Measurements from ENCODE around the gene DMD.

The DMD gene

GRCh38 chrX:33142331-33142730, 69.0 kb downstream of the DMD start:
- no peak overlapping the region for H3K4me3 ChIP-seq (ENCODE audit: low read length)
- no peaks in the 10 kb centered on the region for H3K36me3 ChIP-seq (ENCODE audit: control insufficient read depth, insufficient read depth, low read length)
- H3K4me1 ChIP-seq (ENCODE audit: control insufficient read depth, insufficient read depth, low read length): no peaks in the 10 kb centered on the region
- H3K27me3 ChIP-seq (ENCODE audit: control insufficient read depth, insufficient read depth, low read length): no peaks in the 10 kb centered on the region
- no peak overlapping the region for H3K9ac ChIP-seq (ENCODE audit: low read length)
- no peaks in the 10 kb centered on the region for H3K9me3 ChIP-seq (ENCODE audit: control insufficient read depth, low read length)

GRCh38 chrX:33138677-33139249, 72.6 kb downstream of the DMD start:
- Histone ChIP-seq H3K4me1 (ENCODE audit: control insufficient read depth, insufficient read depth, low read length) (no peaks in the 10 kb centered on the region), H3K9me3 (ENCODE audit: control insufficient read depth, low read length) (no peaks in the 10 kb centered on the region), H3K9ac (ENCODE audit: low read length) (no peak overlapping the region), H3K4me3 (ENCODE audit: low read length) (no peak overlapping the region), H3K27me3 (ENCODE audit: control insufficient read depth, insufficient read depth, low read length) (no peaks in the 10 kb centered on the region), H3K36me3 (ENCODE audit: control insufficient read depth, insufficient read depth, low read length) (no peaks in the 10 kb centered on the region)

- no peak overlapping the region for H3K4me3 ChIP-seq (ENCODE audit: low read length)
- no peaks in the 10 kb centered on the region for H3K36me3 ChIP-seq (ENCODE audit: control insufficient read depth, insufficient read depth, low read length)
- no peak overlapping the region for H3K9ac ChIP-seq (ENCODE audit: low read length)
Measured at GRCh38 chrX:33134164-33134563, 77.2 kb downstream of the DMD start.

GRCh38 chrX:33133320-33133719, 78.0 kb downstream of the DMD start:
- no peaks in the 10 kb centered on the region for H3K27me3 ChIP-seq (ENCODE audit: control insufficient read depth, insufficient read depth, low read length)
- no peak overlapping the region for H3K4me3 ChIP-seq (ENCODE audit: low read length)
- H3K4me1 ChIP-seq (ENCODE audit: control insufficient read depth, insufficient read depth, low read length): no peaks in the 10 kb centered on the region
- no peak overlapping the region for H3K9ac ChIP-seq (ENCODE audit: low read length)
- no peaks in the 10 kb centered on the region for H3K9me3 ChIP-seq (ENCODE audit: control insufficient read depth, low read length)
- H3K36me3 ChIP-seq (ENCODE audit: control insufficient read depth, insufficient read depth, low read length): no peaks in the 10 kb centered on the region

More at GRCh38 chrX:33134164-33134563, 77.2 kb downstream of the DMD start:
- no peaks in the 10 kb centered on the region for H3K27me3 ChIP-seq (ENCODE audit: control insufficient read depth, insufficient read depth, low read length)
- no peaks in the 10 kb centered on the region for H3K9me3 ChIP-seq (ENCODE audit: control insufficient read depth, low read length)
- no peaks in the 10 kb centered on the region for H3K4me1 ChIP-seq (ENCODE audit: control insufficient read depth, insufficient read depth, low read length)

- Histone ChIP-seq H3K9me3 (ENCODE audit: control insufficient read depth, low read length) (no peaks in the 10 kb centered on the region), H3K4me3 (ENCODE audit: low read length) (no peak overlapping the region), H3K9ac (ENCODE audit: low read length) (no peak overlapping the region), H3K36me3 (ENCODE audit: control insufficient read depth, insufficient read depth, low read length) (no peaks in the 10 kb centered on the region), H3K27me3 (ENCODE audit: control insufficient read depth, insufficient read depth, low read length) (no peaks in the 10 kb centered on the region), H3K4me1 (ENCODE audit: control insufficient read depth, insufficient read depth, low read length) (no peaks in the 10 kb centered on the region)
Measured at GRCh38 chrX:33132569-33132968, 78.8 kb downstream of the DMD start.

- Histone ChIP-seq H3K4me3 (ENCODE audit: low read length) (no peak overlapping the region), H3K36me3 (ENCODE audit: control insufficient read depth, insufficient read depth, low read length) (no peaks in the 10 kb centered on the region), H3K4me1 (ENCODE audit: control insufficient read depth, insufficient read depth, low read length) (no peaks in the 10 kb centered on the region), H3K9ac (ENCODE audit: low read length) (no peak overlapping the region), H3K9me3 (ENCODE audit: control insufficient read depth, low read length) (no peaks in the 10 kb centered on the region), H3K27me3 (ENCODE audit: control insufficient read depth, insufficient read depth, low read length) (no peaks in the 10 kb centered on the region)
Measured at GRCh38 chrX:33129607-33130006, 81.7 kb downstream of the DMD start.

- H3K4me1 ChIP-seq (ENCODE audit: control insufficient read depth, insufficient read depth, low read length): no peaks in the 10 kb centered on the region
- H3K4me3 ChIP-seq (ENCODE audit: low read length): no peak overlapping the region
- no peaks in the 10 kb centered on the region for H3K36me3 ChIP-seq (ENCODE audit: control insufficient read depth, insufficient read depth, low read length)
- H3K27me3 ChIP-seq (ENCODE audit: control insufficient read depth, insufficient read depth, low read length): no peaks in the 10 kb centered on the region
- H3K9me3 ChIP-seq (ENCODE audit: control insufficient read depth, low read length): no peaks in the 10 kb centered on the region
- no peak overlapping the region for H3K9ac ChIP-seq (ENCODE audit: low read length)
Measured at GRCh38 chrX:33128048-33128805, 83.1 kb downstream of the DMD start.

- H3K36me3 ChIP-seq (ENCODE audit: control insufficient read depth, insufficient read depth, low read length): no peaks in the 10 kb centered on the region
- no peaks in the 10 kb centered on the region for H3K9me3 ChIP-seq (ENCODE audit: control insufficient read depth, low read length)
- no peak overlapping the region for H3K4me3 ChIP-seq (ENCODE audit: low read length)
- H3K4me1 ChIP-seq (ENCODE audit: control insufficient read depth, insufficient read depth, low read length): no peaks in the 10 kb centered on the region
- no peaks in the 10 kb centered on the region for H3K27me3 ChIP-seq (ENCODE audit: control insufficient read depth, insufficient read depth, low read length)
- no peak overlapping the region for H3K9ac ChIP-seq (ENCODE audit: low read length)
Measured at GRCh38 chrX:33126469-33126868, 84.9 kb downstream of the DMD start.

- no peak overlapping the region for H3K4me3 ChIP-seq (ENCODE audit: low read length)
- no peak overlapping the region for H3K9ac ChIP-seq (ENCODE audit: low read length)
- H3K36me3 ChIP-seq (ENCODE audit: control insufficient read depth, insufficient read depth, low read length): no peaks in the 10 kb centered on the region
- H3K9me3 ChIP-seq (ENCODE audit: control insufficient read depth, low read length): no peaks in the 10 kb centered on the region
- no peaks in the 10 kb centered on the region for H3K27me3 ChIP-seq (ENCODE audit: control insufficient read depth, insufficient read depth, low read length)
- H3K4me1 ChIP-seq (ENCODE audit: control insufficient read depth, insufficient read depth, low read length): no peaks in the 10 kb centered on the region
Measured at GRCh38 chrX:33109858-33110257, 101.5 kb downstream of the DMD start.

GRCh38 chrX:33106737-33107136, 104.6 kb downstream of the DMD start:
- no peak overlapping the region for H3K4me3 ChIP-seq (ENCODE audit: low read length)
- no peaks in the 10 kb centered on the region for H3K4me1 ChIP-seq (ENCODE audit: control insufficient read depth, insufficient read depth, low read length)
- no peaks in the 10 kb centered on the region for H3K9me3 ChIP-seq (ENCODE audit: control insufficient read depth, low read length)
- H3K27me3 ChIP-seq (ENCODE audit: control insufficient read depth, insufficient read depth, low read length): no peaks in the 10 kb centered on the region
- no peak overlapping the region for H3K9ac ChIP-seq (ENCODE audit: low read length)
- H3K36me3 ChIP-seq (ENCODE audit: control insufficient read depth, insufficient read depth, low read length): no peaks in the 10 kb centered on the region

GRCh38 chrX:33095079-33095478, 116.3 kb downstream of the DMD start:
- no peak overlapping the region for H3K4me3 ChIP-seq (ENCODE audit: low read length)

GRCh38 chrX:33087411-33087810, 123.9 kb downstream of the DMD start:
- Histone ChIP-seq H3K36me3 (ENCODE audit: control insufficient read depth, insufficient read depth, low read length) (no peaks in the 10 kb centered on the region), H3K9me3 (ENCODE audit: control insufficient read depth, low read length) (no peaks in the 10 kb centered on the region), H3K4me3 (ENCODE audit: low read length) (no peak overlapping the region), H3K9ac (ENCODE audit: low read length) (no peak overlapping the region), H3K27me3 (ENCODE audit: control insufficient read depth, insufficient read depth, low read length) (no peaks in the 10 kb centered on the region), H3K4me1 (ENCODE audit: control insufficient read depth, insufficient read depth, low read length) (no peaks in the 10 kb centered on the region)

More at GRCh38 chrX:33095079-33095478, 116.3 kb downstream of the DMD start:
- Histone ChIP-seq H3K27me3 (ENCODE audit: control insufficient read depth, insufficient read depth, low read length) (no peaks in the 10 kb centered on the region), H3K4me1 (ENCODE audit: control insufficient read depth, insufficient read depth, low read length) (no peaks in the 10 kb centered on the region), H3K36me3 (ENCODE audit: control insufficient read depth, insufficient read depth, low read length) (no peaks in the 10 kb centered on the region), H3K9me3 (ENCODE audit: control insufficient read depth, low read length) (no peaks in the 10 kb centered on the region), H3K9ac (ENCODE audit: low read length) (no peak overlapping the region)

Measured in mucosa of stomach (tissue), 1 donor.